Activated CD8-positive, alpha-beta memory T cell treated with anti-CD3 and anti-CD28 coated beads, Interleukin-2, amount 10 ng/mL, durations not matched to agents 7 days and 5 days (primary cell): ENCODE results near the gene RABEP2. TPM values are rescaled to one million over a fixed set of nuclear protein-coding genes. Genes with fewer than 3 reads are reported as not detected.
"Not testable (repeated sequence)": the region's sequence is repeated elsewhere in the genome, so short reads cannot be mapped to it uniquely, and the experiment has no call there.

Source experiments
- ATAC-seq: fragments of 150-1000 bp; cut with Tn5 transposase; one replicate; pipeline ENCODE4 v1.10.0; 2021; ENCODE audit warnings: moderate library complexity
- CTCF ChIA-PET: fragments of 350-600 bp; sonication (Branson Sonifier 250); formaldehyde crosslinking; loops from one replicate; lab custom pipeline; 2021; ENCODE audit warnings: antibody characterized with exemption; lab: Charles Lee
- DNase-seq: peaks from one replicate; pipeline ENCODE4 v3.0.0-alpha.2; 2020
- H3K27ac Mint-ChIP-seq: one replicate; pipeline ENCODE4 v1.8.0; 2021; ENCODE audit warnings: mild to moderate bottlenecking, mixed read lengths
- H3K27me3 Mint-ChIP-seq: one replicate; pipeline ENCODE4 v1.8.0; 2021; ENCODE audit warnings: mixed read lengths
- H3K36me3 Mint-ChIP-seq: one replicate; pipeline ENCODE4 v1.8.0; 2021; ENCODE audit warnings: mild to moderate bottlenecking, mixed read lengths
- H3K4me1 Mint-ChIP-seq: one replicate; pipeline ENCODE4 v1.8.0; 2021; ENCODE audit warnings: mixed read lengths
- H3K4me3 Mint-ChIP-seq: one replicate; pipeline ENCODE4 v1.8.0; 2021; ENCODE audit warnings: mild to moderate bottlenecking, moderate library complexity, mixed read lengths
- H3K9me3 Mint-ChIP-seq: one replicate; pipeline ENCODE4 v1.8.0; 2022; ENCODE audit warnings: low read depth, mixed read lengths
- total RNA-seq, 2 experiments: library from RNA; stranded (reverse); gene quantifications; one replicate each; pipeline ENCODE4 v1.2.3, GENCODE V29; 2021

The RABEP2 gene, protein sequence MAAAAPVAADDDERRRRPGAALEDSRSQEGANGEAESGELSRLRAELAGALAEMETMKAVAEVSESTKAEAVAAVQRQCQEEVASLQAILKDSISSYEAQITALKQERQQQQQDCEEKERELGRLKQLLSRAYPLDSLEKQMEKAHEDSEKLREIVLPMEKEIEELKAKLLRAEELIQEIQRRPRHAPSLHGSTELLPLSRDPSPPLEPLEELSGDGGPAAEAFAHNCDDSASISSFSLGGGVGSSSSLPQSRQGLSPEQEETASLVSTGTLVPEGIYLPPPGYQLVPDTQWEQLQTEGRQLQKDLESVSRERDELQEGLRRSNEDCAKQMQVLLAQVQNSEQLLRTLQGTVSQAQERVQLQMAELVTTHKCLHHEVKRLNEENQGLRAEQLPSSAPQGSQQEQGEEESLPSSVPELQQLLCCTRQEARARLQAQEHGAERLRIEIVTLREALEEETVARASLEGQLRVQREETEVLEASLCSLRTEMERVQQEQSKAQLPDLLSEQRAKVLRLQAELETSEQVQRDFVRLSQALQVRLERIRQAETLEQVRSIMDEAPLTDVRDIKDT
- 10 to 100 TPM; 18.0 to 19.1 TPM for total RNA-seq

GRCh38 chr16:28924762-28925385, at the start of gene RABEP2:
TSS of gene RABEP2 (minus strand) at chr16:28925238. CDS start at chr16:28925163, 75 bp downstream.
- DNase-seq (peak; percentile 97), ATAC-seq (peak; percentile 93)
- Mint-ChIP-seq H3K27me3 (no peaks in the 10 kb centered on the region), H3K36me3 (peaks cover 4% of the 10 kb centered on the region), H3K27ac (peak within 1 kb of the TSS; percentile 96), H3K4me3 (peak within 1 kb of the TSS; percentile 89), H3K9me3 (no peaks in the 10 kb centered on the region), H3K4me1 (peaks cover 18% of the 10 kb centered on the region)
- CTCF ChIA-PET: interaction anchor here (1.7 kb wide), 1 partner anchor 21 kb away, joined by 11 read pairs; no protein-coding TSS in a partner anchor

GRCh38 chr16:28974437-28975157, 49.6 kb upstream of the RABEP2 start, which contains the start of gene SPNS1:
TSS of gene SPNS1 (plus strand) at chr16:28974778. CDS start at chr16:28975152, 374 bp downstream.
- DNase-seq: peak; percentile 98
- Mint-ChIP-seq H3K27me3 (no peaks in the 10 kb centered on the region), H3K4me1 (peaks cover 28% of the 10 kb centered on the region), H3K9me3 (no peaks in the 10 kb centered on the region), H3K4me3 (peak within 1 kb of the TSS; percentile 95), H3K27ac (peak within 1 kb of the TSS; percentile 91), H3K36me3 (peaks cover 3% of the 10 kb centered on the region)
- ATAC-seq: peak; percentile 97
- CTCF ChIA-PET: interaction anchor here (1.0 to 1.9 kb wide), 14 partner anchors 9 to 152 kb away, joined by 3 to 16 read pairs (median 5); partner anchors contain the start of genes ATXN2L and LAT

DNA sequence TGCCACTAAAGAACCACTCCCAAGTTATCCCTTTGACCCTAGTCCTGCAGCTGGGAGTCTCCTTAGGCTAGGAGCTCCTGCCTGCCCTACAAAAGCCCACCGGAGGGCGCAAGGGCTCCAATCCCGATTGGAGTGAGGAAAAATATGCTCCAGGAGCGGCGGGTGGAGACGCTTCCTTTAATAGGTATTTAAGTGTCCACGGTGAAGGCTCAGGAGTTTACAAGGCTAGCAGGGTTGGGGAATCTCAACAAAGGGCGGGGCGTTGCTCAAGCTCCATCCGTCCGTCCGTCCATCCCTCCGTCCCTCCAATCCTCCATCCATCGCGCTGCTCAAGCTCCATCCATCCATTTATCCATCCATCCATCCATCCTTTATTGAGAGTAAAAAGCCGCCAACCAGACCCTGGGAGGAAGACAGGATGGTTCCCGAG, 49.0 kb upstream of the RABEP2 start:
- CTCF ChIA-PET: interaction anchor here (0.7 to 1.9 kb wide), 20 partner anchors 9 to 152 kb away, joined by 3 to 16 read pairs (median 4); partner anchors contain the start of genes ATXN2L, LAT, NFATC2IP and TUFM
- no peaks in the 10 kb centered on the region for H3K9me3 Mint-ChIP-seq
- ATAC-seq (peak; percentile 18), DNase-seq (peak; percentile 57)
- H3K27ac Mint-ChIP-seq: peak overlapping the region; percentile 91
- H3K4me1 Mint-ChIP-seq: peaks cover 28% of the 10 kb centered on the region
- H3K4me3 Mint-ChIP-seq: peak overlapping the region; percentile 95
- H3K27me3 Mint-ChIP-seq: no peaks in the 10 kb centered on the region
- peaks cover 3% of the 10 kb centered on the region for H3K36me3 Mint-ChIP-seq

- ATAC-seq, H3K36me3 Mint-ChIP-seq, H3K4me3 Mint-ChIP-seq, H3K9me3 Mint-ChIP-seq, H3K27me3 Mint-ChIP-seq, DNase-seq, H3K27ac Mint-ChIP-seq, CTCF ChIA-PET: not testable (repeated sequence)
- peaks cover 10% of the 10 kb centered on the region for H3K4me1 Mint-ChIP-seq
These were observed 44.7 kb upstream of the RABEP2 start for GRCh38 chr16:28969696-28970095.

DNA sequence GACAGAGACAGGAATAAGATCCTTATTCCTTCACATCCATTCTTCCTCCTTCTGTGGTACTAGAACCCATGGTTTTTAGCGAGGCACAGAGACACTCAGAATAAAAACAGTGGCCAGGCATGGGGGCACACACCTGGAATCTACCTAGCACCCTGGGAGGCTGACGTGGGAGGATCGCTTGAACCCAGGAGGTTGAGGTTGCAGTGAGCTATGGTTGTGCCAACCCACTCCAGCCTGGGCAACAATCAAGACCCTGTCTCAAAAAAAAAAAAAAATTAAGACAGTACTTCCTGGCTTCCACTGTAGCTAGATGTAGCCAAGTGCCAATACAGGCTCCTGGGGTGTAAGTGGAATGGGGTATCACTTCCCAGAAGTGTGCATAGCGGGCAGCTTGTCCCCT, 42.1 kb upstream of the RABEP2 start:
- CTCF ChIA-PET: interaction anchor here (2.0 kb wide), 1 partner anchor 11 kb away, joined by 8 read pairs; no protein-coding TSS in a partner anchor
- Mint-ChIP-seq H3K27me3 (no peaks in the 10 kb centered on the region), H3K4me3 (no peak overlapping the region), H3K27ac (no peak overlapping the region), H3K4me1 (no peaks in the 10 kb centered on the region), H3K9me3 (no peaks in the 10 kb centered on the region), H3K36me3 (peaks cover 26% of the 10 kb centered on the region)
- ATAC-seq (no peak), DNase-seq (no peak)

DNA sequence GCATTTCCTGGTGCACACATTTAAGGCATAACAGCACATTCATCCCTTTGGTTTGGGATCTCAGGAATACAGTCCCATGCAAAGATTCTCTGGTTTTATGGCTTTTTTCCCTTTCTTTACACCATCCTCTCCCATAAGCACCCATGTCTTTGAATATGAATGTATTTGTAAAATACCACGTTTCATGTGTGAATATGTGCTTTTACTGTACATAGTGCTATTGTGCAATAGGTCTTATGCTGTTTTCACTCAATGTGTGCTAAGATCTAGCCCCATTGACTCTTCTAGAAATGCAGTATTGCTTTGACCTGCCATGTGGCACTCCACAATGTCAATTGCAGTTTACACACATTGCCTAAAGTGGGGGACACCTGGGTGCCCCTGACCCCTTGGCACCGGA, 39.5 kb upstream of the RABEP2 start:
- Mint-ChIP-seq H3K4me1 (no peaks in the 10 kb centered on the region), H3K9me3 (no peaks in the 10 kb centered on the region), H3K27ac (no peak overlapping the region), H3K36me3 (peaks cover 40% of the 10 kb centered on the region), H3K4me3 (no peak overlapping the region), H3K27me3 (no peaks in the 10 kb centered on the region)
- ATAC-seq (no peak), DNase-seq (no peak)
- CTCF ChIA-PET: interaction anchor here (1.0 kb wide), 1 partner anchor 9 kb away, joined by 6 read pairs; no protein-coding TSS in a partner anchor

GRCh38 chr16:28964072-28964471, 39.0 kb upstream of the RABEP2 start:
- H3K4me1 Mint-ChIP-seq: no peaks in the 10 kb centered on the region
- DNase-seq (no peak), ATAC-seq (no peak)
- no peak overlapping the region for H3K4me3 Mint-ChIP-seq
- no peaks in the 10 kb centered on the region for H3K27me3 Mint-ChIP-seq
- CTCF ChIA-PET: interaction anchor here (1.0 kb wide), 1 partner anchor 10 kb away, joined by 6 read pairs; no protein-coding TSS in a partner anchor
- H3K27ac Mint-ChIP-seq: no peak overlapping the region
- no peaks in the 10 kb centered on the region for H3K9me3 Mint-ChIP-seq
- peaks cover 40% of the 10 kb centered on the region for H3K36me3 Mint-ChIP-seq

- H3K4me1 Mint-ChIP-seq: peaks cover 7% of the 10 kb centered on the region
- no peaks in the 10 kb centered on the region for H3K27me3 Mint-ChIP-seq
- ATAC-seq (no peak), DNase-seq (no peak)
- no peak overlapping the region for H3K27ac Mint-ChIP-seq
- no peaks in the 10 kb centered on the region for H3K9me3 Mint-ChIP-seq
- no peak overlapping the region for H3K4me3 Mint-ChIP-seq
- CTCF ChIA-PET: interaction anchor here (1.2 kb wide), 1 partner anchor 14 kb away, joined by 4 read pairs; no protein-coding TSS in a partner anchor
- H3K36me3 Mint-ChIP-seq: peaks cover 49% of the 10 kb centered on the region
These were observed 33.8 kb upstream of the RABEP2 start for GRCh38 chr16:28958836-28959235.

- no peak for DNase-seq
- no peak overlapping the region for H3K4me3 Mint-ChIP-seq
- H3K4me1 Mint-ChIP-seq: peaks cover 12% of the 10 kb centered on the region
- no peaks in the 10 kb centered on the region for H3K9me3 Mint-ChIP-seq
- H3K36me3 Mint-ChIP-seq: peaks cover 50% of the 10 kb centered on the region
- H3K27me3 Mint-ChIP-seq: no peaks in the 10 kb centered on the region
- no peak overlapping the region for H3K27ac Mint-ChIP-seq
- CTCF ChIA-PET: interaction anchor here (1.2 kb wide), 1 partner anchor 13 kb away, joined by 4 read pairs; no protein-coding TSS in a partner anchor
- ATAC-seq: no peak
These were observed 33.2 kb upstream of the RABEP2 start for GRCh38 chr16:28958216-28958615.

- H3K4me3 Mint-ChIP-seq: peak overlapping the region; percentile 97
- no peaks in the 10 kb centered on the region for H3K9me3 Mint-ChIP-seq
- CTCF ChIA-PET: no interaction called here
- peak overlapping the region; percentile 89 for H3K27ac Mint-ChIP-seq
- peaks cover 32% of the 10 kb centered on the region for H3K4me1 Mint-ChIP-seq
- DNase-seq: peak; percentile 69
- H3K36me3 Mint-ChIP-seq: peaks cover 28% of the 10 kb centered on the region
- no peak for ATAC-seq
- no peaks in the 10 kb centered on the region for H3K27me3 Mint-ChIP-seq
These were observed 26.4 kb upstream of the RABEP2 start for GRCh38 chr16:28951410-28951943.

DNA sequence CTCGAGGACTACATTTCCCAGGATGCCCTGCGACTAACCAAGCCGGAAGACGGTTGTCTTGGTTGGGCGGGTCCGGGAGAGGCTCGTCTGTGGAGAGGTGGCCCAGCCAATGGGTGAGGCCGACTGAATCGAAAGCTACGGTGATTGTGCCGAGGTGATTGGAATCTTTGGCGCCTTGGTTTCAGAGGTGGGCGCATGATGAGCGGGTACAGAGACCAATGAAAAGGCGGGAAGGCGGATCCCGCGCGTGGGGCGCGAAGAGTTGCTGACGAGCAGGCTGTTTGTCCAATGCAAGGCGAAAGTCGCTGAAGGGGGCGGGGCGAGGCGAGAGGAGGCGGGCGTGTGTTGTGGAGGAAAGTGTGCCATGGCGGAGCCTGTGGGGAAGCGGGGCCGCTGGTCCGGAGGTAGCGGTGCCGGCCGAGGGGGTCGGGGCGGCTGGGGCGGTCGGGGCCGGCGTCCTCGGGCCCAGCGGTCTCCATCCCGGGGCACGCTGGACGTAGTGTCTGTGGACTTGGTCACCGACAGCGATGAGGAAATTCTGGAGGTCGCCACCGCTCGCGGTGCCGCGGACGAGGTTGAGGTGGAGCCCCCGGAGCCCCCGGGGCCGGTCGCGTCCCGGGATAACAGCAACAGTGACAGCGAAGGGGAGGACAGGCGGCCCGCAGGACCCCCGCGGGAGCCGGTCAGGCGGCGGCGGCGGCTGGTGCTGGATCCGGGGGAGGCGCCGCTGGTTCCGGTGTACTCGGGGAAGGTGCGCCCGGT, 25.8 kb upstream of the RABEP2 start, which contains the start of gene NFATC2IP:
TSS of gene NFATC2IP (plus strand) at position 290 of the 762 bp plus-strand sequence. CDS start at position 365, 75 bp downstream.
- DNase-seq (peak; percentile 100), ATAC-seq (peak; percentile 96)
- Mint-ChIP-seq H3K27ac (peak within 1 kb of the TSS; percentile 89), H3K27me3 (no peaks in the 10 kb centered on the region), H3K36me3 (peaks cover 24% of the 10 kb centered on the region), H3K9me3 (no peaks in the 10 kb centered on the region), H3K4me1 (peaks cover 33% of the 10 kb centered on the region), H3K4me3 (peak within 1 kb of the TSS; percentile 97)
- CTCF ChIA-PET: interaction anchor here (0.6 to 1.0 kb wide), 5 partner anchors 12 to 104 kb away, joined by 3 to 4 read pairs (median 3); no protein-coding TSS in a partner anchor
